ENCODE measurements around the gene RNLS.

Gene RNLS

GRCh38 chr10:88473989-88474883 is 108.9 kb downstream of the RNLS start:
- DNase-seq, result no peak

- DNase-seq, result no peak
Measured at GRCh38 chr10:88472540-88472939, 110.6 kb downstream of the RNLS start.

- DNase-seq, result no peak
Measured at GRCh38 chr10:88471899-88472298, 111.2 kb downstream of the RNLS start.

DNA sequence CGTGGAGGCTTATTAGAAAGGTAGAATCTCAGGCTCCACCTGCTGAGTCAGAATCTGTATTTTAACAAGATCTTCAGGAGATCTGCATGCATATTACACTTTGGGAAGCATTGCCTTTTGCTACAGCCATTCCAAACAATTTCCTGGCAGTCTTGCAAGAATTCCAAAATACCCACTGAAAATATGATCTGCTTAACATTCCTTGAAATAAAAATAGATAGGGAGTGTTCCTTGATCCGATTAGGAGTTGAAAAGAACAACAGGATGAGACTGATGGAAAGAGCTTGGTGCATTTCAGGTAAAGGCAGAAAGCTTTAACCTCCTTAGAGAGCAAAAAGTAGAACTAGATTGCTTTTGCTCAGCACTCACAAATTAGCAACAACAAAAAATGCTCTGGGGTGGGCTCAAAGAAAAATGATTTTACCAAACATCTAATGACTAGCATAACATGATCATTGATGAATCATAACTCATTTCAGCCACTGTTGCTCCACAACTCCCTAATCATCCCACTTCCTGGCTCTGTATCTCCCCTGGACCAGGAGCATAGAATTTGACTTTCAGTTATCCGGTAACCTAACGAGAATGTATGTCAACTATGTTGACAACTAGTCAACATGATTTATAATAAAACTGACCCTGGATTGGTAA is 115.2 kb downstream of the RNLS start:
- no peak for DNase-seq

- DNase-seq, result no peak
Measured at GRCh38 chr10:88466786-88467185, 116.3 kb downstream of the RNLS start.

DNA sequence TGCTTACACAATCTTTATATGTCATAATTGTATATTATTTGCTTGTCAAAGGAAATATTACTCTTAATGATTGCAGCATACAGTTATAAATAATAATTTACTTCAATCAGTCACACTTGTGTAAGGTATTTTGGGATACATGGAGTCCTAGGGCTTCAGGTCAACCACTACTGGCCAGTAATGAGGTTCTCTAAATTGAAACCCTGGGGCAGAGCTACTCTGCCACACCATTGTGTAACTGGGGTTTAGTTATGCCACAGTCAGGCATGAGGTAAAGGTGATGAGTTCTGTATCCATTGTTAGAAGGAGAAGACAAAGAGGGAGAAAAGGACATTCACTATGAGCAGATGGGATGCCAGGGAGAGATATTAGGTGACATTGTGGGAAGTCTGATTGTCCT is 117.4 kb downstream of the RNLS start:
- DNase-seq, result no peak

- DNase-seq, result no peak
Measured at GRCh38 chr10:88463811-88464210, 119.3 kb downstream of the RNLS start.

DNA sequence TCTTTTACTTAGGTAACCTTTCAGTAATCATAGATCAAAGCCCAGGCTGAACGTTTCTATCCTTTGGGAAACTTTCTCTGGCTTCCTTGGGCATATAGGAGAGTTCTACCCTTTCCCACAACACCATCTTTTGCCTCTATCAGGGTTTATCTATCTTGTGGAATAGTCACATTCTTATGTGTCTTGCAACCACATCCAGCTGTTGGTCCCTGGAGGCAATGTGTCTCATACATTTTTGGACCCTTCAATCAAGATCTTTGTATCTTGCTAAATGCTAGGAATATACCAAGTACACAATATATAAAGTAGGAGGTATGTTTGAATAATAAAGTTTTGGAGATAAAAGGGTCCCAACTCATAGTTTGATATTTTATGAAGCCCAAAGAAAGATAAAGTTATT is 121.7 kb downstream of the RNLS start:
- DNase-seq, result no peak

DNA sequence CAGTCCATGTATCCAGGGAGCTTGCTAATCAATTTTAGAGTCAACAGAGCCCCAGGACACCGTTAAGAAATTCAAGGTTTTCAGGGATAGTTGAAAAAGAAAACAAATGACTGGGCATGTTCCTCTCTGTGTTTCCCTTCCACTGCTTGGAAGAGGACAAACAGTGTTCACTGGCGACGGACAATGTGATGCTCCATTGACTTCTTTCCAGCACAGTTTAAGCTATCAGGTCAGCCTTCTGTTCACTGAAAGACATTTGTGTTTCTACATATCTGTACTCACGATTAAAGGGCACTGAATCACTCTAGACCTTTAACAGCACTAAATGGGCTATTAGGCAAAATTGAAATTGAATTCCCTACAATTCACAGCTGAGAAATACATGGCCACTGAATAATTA is 123.6 kb downstream of the RNLS start:
- DNase-seq, result no peak

- DNase-seq, result no peak
Measured at GRCh38 chr10:88458209-88458608, 124.9 kb downstream of the RNLS start.

DNA sequence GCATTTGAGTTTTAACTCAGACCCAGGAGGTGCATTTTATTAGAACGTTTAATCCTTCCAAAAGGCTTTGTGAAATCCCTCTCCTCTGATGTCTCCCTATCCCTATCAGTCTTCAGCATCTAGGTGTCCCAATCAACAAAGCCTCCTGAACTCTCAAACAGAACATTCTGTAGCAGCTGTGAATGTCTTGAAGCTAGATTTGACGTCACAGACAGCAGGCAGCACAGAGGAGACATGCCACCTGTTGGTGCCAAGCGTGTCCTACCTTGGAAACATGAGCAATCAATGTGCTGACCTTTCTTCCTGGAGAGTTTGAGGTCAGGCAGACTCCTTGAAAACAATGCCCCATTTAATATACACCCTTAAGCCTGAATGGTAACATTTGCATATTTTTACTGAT is 125.5 kb downstream of the RNLS start:
- no peak for DNase-seq

GRCh38 chr10:88456730-88457129 is 126.4 kb downstream of the RNLS start:
- no peak for DNase-seq

GRCh38 chr10:88455831-88456230 is 127.3 kb downstream of the RNLS start:
- DNase-seq, result no peak

GRCh38 chr10:88450201-88450600 is 132.9 kb downstream of the RNLS start:
- no peak for DNase-seq

DNA sequence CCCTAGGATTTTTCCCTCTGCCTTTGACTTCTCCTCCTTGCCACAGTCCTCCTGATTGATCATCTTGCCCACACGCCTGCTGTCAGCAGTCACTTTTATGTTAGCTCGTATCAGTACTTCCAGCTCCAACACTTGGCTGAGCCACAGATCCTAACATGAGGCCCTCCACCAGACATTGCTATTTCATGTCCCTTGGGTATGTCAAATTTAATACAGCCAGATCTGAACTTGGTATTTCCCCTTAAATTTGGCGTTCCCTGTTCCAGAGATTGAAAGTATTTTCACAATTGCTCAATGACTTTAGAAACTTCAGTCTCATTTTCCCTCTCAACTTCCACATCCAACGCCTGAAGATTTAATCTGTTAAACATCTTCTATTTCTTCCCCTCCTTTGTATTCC is 140.4 kb downstream of the RNLS start:
- DNase-seq, result no peak

DNA sequence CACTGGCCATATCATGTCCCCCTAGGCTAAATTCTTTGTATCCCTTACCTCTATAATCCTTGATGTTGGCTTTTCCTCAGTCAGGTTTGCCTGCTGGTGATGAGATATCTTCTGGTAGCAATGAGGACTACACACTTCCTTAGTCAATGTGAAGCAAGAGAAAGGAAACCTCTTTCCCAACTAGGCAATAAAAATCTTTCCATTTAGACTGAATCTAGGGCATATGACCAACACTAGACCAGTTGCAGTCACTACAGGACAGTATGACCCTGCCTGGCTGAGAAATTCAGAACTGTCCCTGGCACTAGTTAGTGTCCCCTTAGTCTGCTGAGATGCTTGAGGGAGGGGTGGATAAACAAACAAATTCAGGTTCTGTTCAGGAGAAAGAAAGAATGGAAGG is 142.6 kb downstream of the RNLS start:
- DNase-seq, result no peak

DNA sequence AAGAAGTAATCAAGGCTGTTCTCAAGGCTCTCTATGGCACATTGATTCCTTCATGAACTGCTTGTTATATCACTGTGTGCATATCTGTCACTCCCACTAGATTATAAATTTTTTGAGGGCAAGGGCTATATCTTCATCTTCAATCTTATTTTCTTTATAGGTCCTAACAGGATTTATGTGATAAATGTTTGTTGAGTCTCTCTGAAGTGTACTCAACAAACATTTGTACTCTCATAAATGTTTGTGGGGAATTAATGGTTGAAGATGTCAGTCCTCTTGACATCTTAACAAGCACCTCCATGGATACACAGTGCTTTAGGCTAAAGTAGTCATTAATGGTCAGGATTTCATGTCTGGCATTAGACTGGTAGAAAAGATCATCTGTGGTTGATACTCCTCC is 143.2 kb downstream of the RNLS start:
- no peak for DNase-seq

DNA sequence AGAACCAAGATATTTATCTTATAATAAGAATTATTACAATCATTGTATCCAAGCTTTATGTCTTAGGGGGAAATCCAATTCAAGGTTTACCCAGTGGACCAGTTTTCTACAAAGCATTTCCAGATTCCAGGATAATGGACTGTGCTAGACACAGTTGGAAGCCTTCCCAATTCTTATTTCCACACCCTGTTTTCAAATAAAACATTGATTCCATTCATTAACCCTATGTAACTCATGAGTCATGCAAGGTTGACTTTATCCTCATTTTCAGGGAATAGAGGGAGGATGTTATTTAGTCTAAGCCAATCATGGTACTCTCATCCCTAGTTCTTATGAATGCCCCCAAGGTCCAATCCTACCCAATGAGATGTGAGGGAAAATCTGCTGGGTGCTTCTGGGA is 145.7 kb downstream of the RNLS start:
- DNase-seq, result no peak

- DNase-seq, result no peak
Measured at GRCh38 chr10:88433565-88434186, 149.4 kb downstream of the RNLS start.

DNA sequence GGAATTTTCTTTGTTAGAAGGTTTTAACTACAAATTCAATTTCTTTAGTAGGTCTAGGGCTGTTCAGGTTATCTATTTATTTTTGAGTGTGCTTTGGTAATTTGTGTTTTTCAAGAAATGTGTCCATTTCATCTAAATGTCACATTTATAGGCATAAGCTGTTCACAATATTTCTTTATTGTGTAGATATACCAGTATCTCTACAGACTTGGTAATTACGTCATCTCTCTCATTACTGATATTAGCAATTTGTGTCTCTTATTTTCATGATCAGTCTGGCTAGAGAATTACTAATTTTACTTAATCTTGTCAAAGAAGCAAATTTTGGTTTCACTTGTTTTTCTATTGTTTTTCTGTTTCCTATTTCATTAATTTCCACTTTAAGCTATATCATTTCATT is 152.0 kb downstream of the RNLS start:
- no peak for DNase-seq

DNA sequence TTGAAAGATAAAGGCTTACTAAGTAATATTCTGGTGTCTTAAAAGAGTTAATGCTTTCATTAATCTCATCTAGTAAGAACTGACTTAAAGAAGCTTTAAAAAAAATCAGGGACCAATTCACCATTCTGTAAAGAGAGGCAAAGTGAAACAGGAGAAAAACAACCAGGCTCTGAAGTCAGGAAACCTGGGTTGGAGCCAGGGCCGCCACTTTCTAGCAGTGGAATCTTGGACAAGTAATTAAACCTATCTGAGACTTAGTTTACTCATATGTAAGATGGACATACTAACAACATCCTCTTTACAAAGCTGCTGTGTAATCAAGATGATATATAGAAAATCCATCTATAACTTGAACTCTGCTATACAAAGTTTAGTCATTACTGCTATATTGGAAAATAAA is 154.1 kb downstream of the RNLS start:
- no peak for DNase-seq

DNA sequence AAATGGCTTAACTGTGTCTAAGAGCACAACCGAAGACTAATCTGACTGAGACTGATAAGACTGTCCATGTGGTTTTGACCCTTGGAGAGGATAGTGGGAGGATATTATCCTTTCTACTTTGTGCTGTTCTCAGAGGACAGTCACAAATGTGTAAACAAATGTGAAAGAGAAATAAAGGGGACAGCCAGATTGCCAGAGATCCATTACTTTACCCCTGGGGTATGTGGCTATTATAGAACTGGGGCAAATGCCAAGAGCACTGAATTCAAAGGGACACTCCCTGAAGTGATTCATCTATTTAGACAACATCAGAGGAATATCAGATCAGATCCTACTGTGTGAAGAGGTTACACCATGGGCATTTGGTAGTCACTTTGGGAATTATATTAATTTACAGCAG is 154.7 kb downstream of the RNLS start:
- no peak for DNase-seq

- no peak for DNase-seq
Measured at GRCh38 chr10:88427024-88427423, 156.1 kb downstream of the RNLS start.

DNA sequence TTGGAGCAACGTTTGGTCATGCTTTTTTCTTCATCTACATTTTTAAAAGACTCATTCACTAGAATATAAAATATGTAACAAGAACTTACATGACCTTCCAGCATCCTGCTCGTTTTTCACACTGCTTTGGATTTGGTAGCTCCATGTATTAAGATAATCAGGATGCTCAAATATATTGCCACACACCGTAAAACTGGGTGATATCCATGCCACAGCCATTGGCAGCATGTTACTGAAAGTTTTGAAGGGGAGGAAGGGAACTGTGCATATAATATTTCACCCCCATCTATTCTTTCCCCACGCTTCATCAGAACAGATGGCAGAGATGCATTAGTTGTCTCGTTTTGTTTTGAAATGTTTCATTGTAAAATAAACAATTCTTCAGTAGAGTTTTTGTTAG is 158.2 kb downstream of the RNLS start:
- no peak for DNase-seq
